ENCODE results near the gene RFX3. TPM values are rescaled to one million over a fixed set of nuclear protein-coding genes. Genes with fewer than 3 reads are reported as not detected.
A peak's percentile ranks its signal among the peaks of the same experiment; 100 is the strongest.

RFX3 gene
- total RNA-seq, 4 donors from 2014 or later = 0.91 to 6.5 (median 3.3) TPM

GRCh38 chr9:3480353-3480655 lies 45.5 kb downstream of the RFX3 start:
- intact Hi-C loops (cut with DNase I) = no loop called here
- H3K36me3 ChIP-seq = peaks cover 0 to 10% (median 0%) of the 10 kb centered on the region in 3 donors
- TF ChIP-seq CTCF (IDR thresholded peaks at IDR 0.05) (no peak), POLR2A (IDR thresholded peaks at IDR 0.05) (no peak)
- H3K4me3 ChIP-seq = no peak overlapping the region
- H3K27ac ChIP-seq = no peak overlapping the region
- no peaks in the 10 kb centered on the region for H3K9me3 ChIP-seq
- peaks cover 0 to 19% (median 6%) of the 10 kb centered on the region in 3 donors for H3K4me1 ChIP-seq
- 80 to 83% methylated on average over 2 to 3 of the region's 3 CpGs for WGBS, 2 donors
- no peak for DNase-seq
- H3K27me3 ChIP-seq = no peaks in the 10 kb centered on the region

GRCh38 chr9:3479514-3480352 lies 46.1 kb downstream of the RFX3 start:
- Histone ChIP-seq H3K27ac (no peak overlapping the region), H3K4me3 (no peak overlapping the region), H3K27me3 (no peaks in the 10 kb centered on the region), H3K4me1 (peaks cover 0 to 19% (median 6%) of the 10 kb centered on the region in 3 donors), H3K36me3 (peaks cover 0 to 8% (median 0%) of the 10 kb centered on the region in 3 donors), H3K9me3 (no peaks in the 10 kb centered on the region)
- WGBS, 2 donors = 68 to 84% methylated on average over 6 to 7 of the region's 7 CpGs
- intact Hi-C loops (cut with DNase I) = no loop called here
- DNase-seq = no peak
- TF ChIP-seq CTCF (IDR thresholded peaks at IDR 0.05) (no peak), POLR2A (IDR thresholded peaks at IDR 0.05) (no peak)

GRCh38 chr9:3478549-3478953 lies 47.2 kb downstream of the RFX3 start:
- Histone ChIP-seq H3K36me3 (no peaks in the 10 kb centered on the region), H3K4me3 (no peak overlapping the region), H3K27ac (peak overlapping the region in 1 of 4 donors; percentile 33), H3K27me3 (no peaks in the 10 kb centered on the region), H3K9me3 (no peaks in the 10 kb centered on the region), H3K4me1 (peaks cover 0 to 23% (median 6%) of the 10 kb centered on the region in 3 donors)
- TF ChIP-seq CTCF (IDR thresholded peaks at IDR 0.05) = no peak
- no peak for TF ChIP-seq POLR2A (IDR thresholded peaks at IDR 0.05)
- 30 to 33% methylated on average over 1 of the region's 1 CpG for WGBS, 2 donors
- intact Hi-C loops (cut with DNase I) = no loop called here
- DNase-seq = no peak

GRCh38 chr9:3477236-3477834 lies 48.5 kb downstream of the RFX3 start:
- Histone ChIP-seq H3K27me3 (no peaks in the 10 kb centered on the region), H3K9me3 (no peaks in the 10 kb centered on the region), H3K36me3 (no peaks in the 10 kb centered on the region), H3K27ac (no peak overlapping the region), H3K4me3 (peak overlapping the region in 1 of 4 donors; percentile 38), H3K4me1 (peaks cover 0 to 32% (median 6%) of the 10 kb centered on the region in 3 donors)
- 25 to 59% methylated on average over 4 of the region's 4 CpGs for whole genome bisulfite sequencing, 2 donors
- intact Hi-C loops (cut with DNase I) = no loop called here
- TF ChIP-seq POLR2A (IDR thresholded peaks at IDR 0.05) (no peak), CTCF (IDR thresholded peaks at IDR 0.05) (no peak)
- DNase-seq = no peak

- TF ChIP-seq CTCF (IDR thresholded peaks at IDR 0.05) = no peak
- TF ChIP-seq POLR2A (IDR thresholded peaks at IDR 0.05) = no peak
- intact Hi-C loops (cut with DNase I) = no loop called here
- DNase-seq = no peak
- WGBS, 2 donors = 84 to 86% methylated on average over 14 of the region's 14 CpGs
- Histone ChIP-seq H3K4me1 (peaks cover 0 to 32% (median 6%) of the 10 kb centered on the region in 3 donors), H3K27ac (no peak overlapping the region), H3K36me3 (no peaks in the 10 kb centered on the region), H3K27me3 (no peaks in the 10 kb centered on the region), H3K4me3 (no peak overlapping the region), H3K9me3 (no peaks in the 10 kb centered on the region)
These were observed 50.3 kb downstream of the RFX3 start for GRCh38 chr9:3475300-3476020.

Data from esophagus squamous epithelium (tissue), 5 donors.